ENCODE data around the gene SLCO2A1.

- no peak for TF ChIP-seq CTCF (IDR thresholded peaks at IDR 0.05)
- no peak for TF ChIP-seq POLR2A (IDR thresholded peaks at IDR 0.05)
These were observed 57.6 kb downstream of the SLCO2A1 start for GRCh38 chr3:133972156-133972555.
